ENCODE measurements around the gene COQ5. TPM values are rescaled to one million over a fixed set of nuclear protein-coding genes. Genes with fewer than 3 reads are reported as not detected.

The COQ5 gene
- total RNA-seq, 1 donor from 2014 or later: 34.9 TPM

Other genes starting within 250 kb of the COQ5 start
- under 0.01 TPM in 2 replicates for gene RNU4-2, start 237.3 kb downstream of the COQ5 start, total RNA-seq
- under 0.01 TPM in 2 replicates for gene RNU4-1, start 235.9 kb downstream of the COQ5 start, total RNA-seq
- gene SIRT4, start 226.8 kb downstream of the COQ5 start, total RNA-seq: 1.5 and 3.4 TPM in 2 replicates
- not detected in 2 replicates for gene PLA2G1B, start 201.4 kb downstream of the COQ5 start, total RNA-seq
- gene MSI1, start 160.0 kb downstream of the COQ5 start, total RNA-seq: not detected in 2 replicates
- 363 and 658 TPM in 2 replicates for gene COX6A1, start 91.0 kb downstream of the COQ5 start, total RNA-seq
- gene TRIAP1, start 82.8 kb downstream of the COQ5 start, total RNA-seq: 35.6 and 40.0 TPM in 2 replicates
- 26.2 and 26.9 TPM in 2 replicates for gene GATC, start 82.7 kb downstream of the COQ5 start, total RNA-seq
- 205 and 208 TPM in 2 replicates for gene SRSF9, start 59.4 kb downstream of the COQ5 start, total RNA-seq
- 265 and 287 TPM in 2 replicates for gene DYNLL1, start 33.0 kb downstream of the COQ5 start, total RNA-seq
- 118 and 308 TPM in 2 replicates for gene RNF10, start 5.2 kb upstream of the COQ5 start, total RNA-seq
- gene POP5, start 52.2 kb upstream of the COQ5 start, total RNA-seq: 28.6 and 35.2 TPM in 2 replicates
- gene CABP1, start 111.5 kb upstream of the COQ5 start, total RNA-seq: 0.17 TPM in 1 of 2 replicates, not detected in the other
- 46.5 and 75.1 TPM in 2 replicates for gene MLEC, start 158.0 kb upstream of the COQ5 start, total RNA-seq
- 22.1 and 35.1 TPM in 2 replicates for gene UNC119B, start 181.3 kb upstream of the COQ5 start, total RNA-seq
- 24.7 and 31.0 TPM in 2 replicates for gene ACADS, start 196.7 kb upstream of the COQ5 start, total RNA-seq